Activated T-cell treated with anti-CD3 and anti-CD28 coated beads, Interleukin-2, amount 50 U/mL, for 24 hours (primary cell): ENCODE results near the gene CDH4.

ENCODE experiments used
- DNase-seq: peaks from one replicate; pipeline ENCODE4 v3.0.0-alpha.2; 2020
- H3K27ac Mint-ChIP-seq: 2 replicates; pipeline ENCODE4 v1.8.0; 2020; ENCODE audit warnings: mild to moderate bottlenecking, mixed read lengths
- H3K27me3 Mint-ChIP-seq: 2 replicates; pipeline ENCODE4 v1.8.0; 2020; ENCODE audit warnings: mixed read lengths
- H3K36me3 Mint-ChIP-seq: 2 replicates; pipeline ENCODE4 v1.8.0; 2020; ENCODE audit warnings: low read depth, mixed read lengths
- H3K4me1 Mint-ChIP-seq: 2 replicates; pipeline ENCODE4 v1.8.0; 2020; ENCODE audit warnings: low read depth, mixed read lengths
- H3K4me3 Mint-ChIP-seq: 2 replicates; pipeline ENCODE4 v1.8.0; 2020; ENCODE audit warnings: mild to moderate bottlenecking, moderate library complexity, mixed read lengths
- H3K9me3 Mint-ChIP-seq: 2 replicates; pipeline ENCODE4 v1.8.0; 2020; ENCODE audit warnings: mixed read lengths

Gene CDH4

GRCh38 chr20:61790116-61790827 lies 538.2 kb downstream of the CDH4 start:
- H3K27ac Mint-ChIP-seq = no peak overlapping the region
- no peaks in the 10 kb centered on the region for H3K36me3 Mint-ChIP-seq
- H3K9me3 Mint-ChIP-seq = no peaks in the 10 kb centered on the region
- H3K4me1 Mint-ChIP-seq = no peaks in the 10 kb centered on the region
- no peaks in the 10 kb centered on the region for H3K27me3 Mint-ChIP-seq
- no peak for DNase-seq
- H3K4me3 Mint-ChIP-seq = no peak overlapping the region

- no peak for DNase-seq
- Mint-ChIP-seq H3K36me3 (no peaks in the 10 kb centered on the region), H3K4me1 (no peaks in the 10 kb centered on the region), H3K9me3 (no peaks in the 10 kb centered on the region), H3K4me3 (no peak overlapping the region), H3K27me3 (no peaks in the 10 kb centered on the region), H3K27ac (no peak overlapping the region)
Measured at GRCh38 chr20:61791995-61792394, 539.9 kb downstream of the CDH4 start.

DNA sequence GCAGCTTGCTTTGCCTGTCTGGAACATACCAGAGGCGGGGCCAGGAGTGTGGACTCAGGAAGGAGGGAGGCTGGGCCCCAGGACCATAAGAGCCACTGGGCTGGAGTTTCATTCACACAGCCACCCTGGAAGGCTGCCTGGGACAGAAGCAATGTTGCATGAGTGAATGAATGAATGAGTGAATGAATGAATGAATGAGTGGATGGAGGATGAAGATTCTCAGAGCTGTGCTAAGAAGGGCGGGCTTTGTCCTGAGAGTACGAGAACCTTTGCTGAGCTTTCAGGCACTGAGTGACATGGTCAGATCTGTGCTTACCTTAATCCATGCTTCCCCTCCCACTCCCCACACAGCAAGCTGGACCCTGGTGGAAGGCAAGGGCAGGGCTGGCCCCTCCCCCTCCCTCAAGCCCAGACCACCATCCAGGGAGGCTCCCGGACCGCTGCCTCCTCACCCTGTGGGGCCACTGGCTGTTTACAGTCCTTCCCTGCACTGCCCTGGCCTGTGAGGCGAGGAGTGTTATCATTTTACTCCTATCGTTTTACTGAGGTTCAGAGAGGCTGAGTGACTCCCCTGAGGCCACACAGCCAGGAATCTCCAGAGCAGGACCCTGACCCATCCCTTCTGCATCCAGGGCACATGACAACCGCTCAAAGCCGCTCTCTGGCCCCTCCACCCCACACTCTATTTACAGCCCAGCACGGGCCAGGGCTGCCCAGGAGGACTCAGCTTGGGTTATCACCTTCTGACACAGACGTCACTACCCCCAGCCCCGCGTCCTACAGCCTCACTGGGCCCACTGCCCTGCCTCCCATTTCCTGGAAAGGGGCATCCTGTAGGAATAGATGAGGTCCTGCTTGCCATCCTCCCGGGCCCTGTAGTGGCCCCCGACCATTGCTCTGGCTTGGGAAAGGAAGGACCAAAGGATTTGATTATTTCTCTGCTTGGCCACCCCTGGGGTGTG lies 543.9 kb downstream of the CDH4 start:
- H3K27me3 Mint-ChIP-seq = no peaks in the 10 kb centered on the region
- H3K36me3 Mint-ChIP-seq = no peaks in the 10 kb centered on the region
- no peak overlapping the region for H3K4me3 Mint-ChIP-seq
- no peaks in the 10 kb centered on the region for H3K9me3 Mint-ChIP-seq
- no peak overlapping the region for H3K27ac Mint-ChIP-seq
- H3K4me1 Mint-ChIP-seq = no peaks in the 10 kb centered on the region
- DNase-seq = no peak

DNA sequence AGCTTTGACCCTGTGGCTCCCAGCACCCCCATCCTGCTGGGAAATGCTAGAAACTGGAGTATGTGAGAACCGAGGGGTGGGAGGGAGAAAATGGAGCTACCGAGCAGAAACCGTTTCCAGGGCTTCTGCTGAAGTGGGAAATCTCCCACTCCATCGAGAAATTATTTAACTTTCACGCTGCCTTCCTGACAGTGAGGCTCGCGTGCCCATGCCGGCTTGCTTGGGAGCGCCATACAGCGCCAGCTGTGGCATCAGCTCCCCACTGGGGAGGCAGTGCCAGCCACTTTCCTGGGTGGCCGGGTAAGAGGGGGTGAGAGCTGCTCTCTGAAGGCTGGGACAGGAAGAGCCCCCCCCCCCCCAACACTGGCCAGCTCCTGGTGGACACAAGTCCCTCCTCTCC lies 544.7 kb downstream of the CDH4 start:
- no peaks in the 10 kb centered on the region for H3K36me3 Mint-ChIP-seq
- no peak overlapping the region for H3K27ac Mint-ChIP-seq
- no peaks in the 10 kb centered on the region for H3K4me1 Mint-ChIP-seq
- no peak for DNase-seq
- peaks cover 2% of the 10 kb centered on the region for H3K27me3 Mint-ChIP-seq
- no peaks in the 10 kb centered on the region for H3K9me3 Mint-ChIP-seq
- H3K4me3 Mint-ChIP-seq = no peak overlapping the region

- H3K9me3 Mint-ChIP-seq = no peaks in the 10 kb centered on the region
- peaks cover 6% of the 10 kb centered on the region for H3K27me3 Mint-ChIP-seq
- H3K27ac Mint-ChIP-seq = no peak overlapping the region
- H3K4me3 Mint-ChIP-seq = no peak overlapping the region
- H3K4me1 Mint-ChIP-seq = no peaks in the 10 kb centered on the region
- H3K36me3 Mint-ChIP-seq = no peaks in the 10 kb centered on the region
- no peak for DNase-seq
Measured at GRCh38 chr20:61797200-61797599, 545.1 kb downstream of the CDH4 start.

DNA sequence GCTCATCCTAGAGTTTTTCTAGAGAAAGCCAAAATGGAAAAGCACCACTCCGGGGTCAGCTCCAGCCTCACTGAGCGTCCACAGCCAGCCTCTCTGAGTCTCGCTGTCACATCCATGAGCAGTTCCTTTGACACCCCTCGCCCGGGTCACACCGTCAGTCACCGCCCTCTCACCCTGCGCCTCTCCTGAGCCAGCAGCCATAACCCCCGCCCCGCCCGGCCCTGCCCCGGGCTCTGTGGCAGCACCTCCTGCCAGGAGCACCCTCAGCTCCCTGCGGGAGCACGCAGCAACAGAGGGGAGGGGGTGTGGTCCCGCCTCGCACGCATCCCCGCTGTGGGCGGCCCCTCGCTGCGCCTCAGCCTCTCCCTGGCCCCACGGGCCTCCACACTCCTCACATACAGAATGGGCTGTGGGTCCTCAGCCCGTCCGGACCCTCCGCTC lies 545.9 kb downstream of the CDH4 start:
- Mint-ChIP-seq H3K27ac (no peak overlapping the region), H3K9me3 (no peaks in the 10 kb centered on the region), H3K4me3 (no peak overlapping the region), H3K27me3 (peaks cover 6% of the 10 kb centered on the region), H3K4me1 (no peaks in the 10 kb centered on the region), H3K36me3 (no peaks in the 10 kb centered on the region)
- no peak for DNase-seq

GRCh38 chr20:61798632-61799031 lies 546.6 kb downstream of the CDH4 start:
- no peaks in the 10 kb centered on the region for H3K36me3 Mint-ChIP-seq
- H3K4me3 Mint-ChIP-seq = no peak overlapping the region
- no peak overlapping the region for H3K27ac Mint-ChIP-seq
- peaks cover 12% of the 10 kb centered on the region for H3K27me3 Mint-ChIP-seq
- H3K4me1 Mint-ChIP-seq = peaks cover 4% of the 10 kb centered on the region
- no peak for DNase-seq
- H3K9me3 Mint-ChIP-seq = no peaks in the 10 kb centered on the region

- Mint-ChIP-seq H3K4me1 (peaks cover 5% of the 10 kb centered on the region), H3K27me3 (peaks cover 13% of the 10 kb centered on the region), H3K36me3 (no peaks in the 10 kb centered on the region), H3K4me3 (no peak overlapping the region), H3K9me3 (no peaks in the 10 kb centered on the region), H3K27ac (no peak overlapping the region)
- no peak for DNase-seq
Measured at GRCh38 chr20:61799394-61799923, 547.4 kb downstream of the CDH4 start.

GRCh38 chr20:61799928-61800327 lies 547.9 kb downstream of the CDH4 start:
- H3K36me3 Mint-ChIP-seq = no peaks in the 10 kb centered on the region

GRCh38 chr20:61800359-61801064 lies 548.5 kb downstream of the CDH4 start:
- Mint-ChIP-seq H3K9me3 (no peaks in the 10 kb centered on the region), H3K4me1 (peaks cover 5% of the 10 kb centered on the region), H3K4me3 (no peak overlapping the region), H3K36me3 (no peaks in the 10 kb centered on the region), H3K27me3 (peaks cover 18% of the 10 kb centered on the region), H3K27ac (no peak overlapping the region)
- DNase-seq = no peak

More at GRCh38 chr20:61799928-61800327, 547.9 kb downstream of the CDH4 start:
- Mint-ChIP-seq H3K4me3 (no peak overlapping the region), H3K4me1 (peaks cover 5% of the 10 kb centered on the region), H3K9me3 (no peaks in the 10 kb centered on the region), H3K27ac (no peak overlapping the region), H3K27me3 (peaks cover 18% of the 10 kb centered on the region)
- DNase-seq = no peak

DNA sequence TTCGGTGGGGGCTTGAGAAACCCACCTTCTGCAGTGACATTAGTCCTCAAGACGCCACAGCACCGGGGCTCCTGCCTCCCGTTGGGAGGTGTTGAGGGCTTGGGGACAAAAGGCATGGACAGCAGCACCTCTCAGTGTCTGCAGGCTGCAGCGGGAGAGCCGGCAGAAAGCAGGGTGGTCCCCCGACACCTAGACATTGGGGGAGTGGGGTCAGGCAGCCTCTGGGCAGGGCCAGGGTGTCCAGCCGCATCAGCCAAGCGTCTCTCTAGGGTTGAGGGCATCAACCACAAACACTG lies 549.0 kb downstream of the CDH4 start:
- DNase-seq = no peak
- Mint-ChIP-seq H3K9me3 (no peaks in the 10 kb centered on the region), H3K4me1 (peaks cover 5% of the 10 kb centered on the region), H3K27ac (no peak overlapping the region), H3K4me3 (no peak overlapping the region), H3K27me3 (peaks cover 18% of the 10 kb centered on the region), H3K36me3 (no peaks in the 10 kb centered on the region)

GRCh38 chr20:61801428-61801827 lies 549.4 kb downstream of the CDH4 start:
- Mint-ChIP-seq H3K36me3 (no peaks in the 10 kb centered on the region), H3K4me1 (peaks cover 5% of the 10 kb centered on the region), H3K9me3 (no peaks in the 10 kb centered on the region), H3K27me3 (peaks cover 18% of the 10 kb centered on the region), H3K27ac (no peak overlapping the region), H3K4me3 (no peak overlapping the region)
- no peak for DNase-seq

- no peaks in the 10 kb centered on the region for H3K36me3 Mint-ChIP-seq
- H3K27me3 Mint-ChIP-seq = peaks cover 18% of the 10 kb centered on the region
- H3K9me3 Mint-ChIP-seq = no peaks in the 10 kb centered on the region
- DNase-seq = no peak
- H3K27ac Mint-ChIP-seq = no peak overlapping the region
- H3K4me1 Mint-ChIP-seq = peaks cover 5% of the 10 kb centered on the region
- H3K4me3 Mint-ChIP-seq = no peak overlapping the region
Measured at GRCh38 chr20:61801857-61802442, 549.9 kb downstream of the CDH4 start.

- Mint-ChIP-seq H3K27ac (no peak overlapping the region), H3K9me3 (no peaks in the 10 kb centered on the region), H3K36me3 (no peaks in the 10 kb centered on the region), H3K4me1 (peaks cover 5% of the 10 kb centered on the region), H3K4me3 (no peak overlapping the region), H3K27me3 (peaks cover 18% of the 10 kb centered on the region)
- no peak for DNase-seq
Measured at GRCh38 chr20:61802721-61803311, 550.8 kb downstream of the CDH4 start.
